GM12873 (cell line): ENCODE measurements around the gene ZNF800.

Experiments
- TF ChIP-seq, protein P1 (sequence below): IDR thresholded peaks from 2 replicates; pipeline ENCODE4 v1.5.1; 2012; ENCODE audit warnings: low read depth, mild to moderate bottlenecking, moderate library complexity, low read length, control low read depth; ENCODE audit not compliant: insufficient read depth; ENCODE audit errors: missing control alignments

The ZNF800 gene

DNA sequence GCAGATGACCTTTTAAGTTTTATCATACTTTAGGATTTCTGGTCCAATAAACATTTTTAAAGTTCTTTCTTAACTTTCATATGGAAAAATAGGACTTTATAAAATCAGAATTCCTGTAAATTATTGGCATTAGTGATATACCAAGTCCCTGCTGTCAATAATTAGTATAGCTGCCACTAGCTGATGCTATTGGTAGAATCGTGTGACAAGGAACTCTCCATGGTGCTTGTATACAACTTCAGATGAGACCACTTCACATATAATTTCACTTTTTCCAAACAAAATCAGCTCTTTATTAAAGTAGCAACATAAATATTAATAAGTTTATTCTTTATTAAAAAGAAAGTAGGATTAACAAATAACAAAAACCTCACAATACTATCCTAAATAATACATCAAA, 49.9 kb downstream of the ZNF800 start:
- TF ChIP-seq, protein P1, sequence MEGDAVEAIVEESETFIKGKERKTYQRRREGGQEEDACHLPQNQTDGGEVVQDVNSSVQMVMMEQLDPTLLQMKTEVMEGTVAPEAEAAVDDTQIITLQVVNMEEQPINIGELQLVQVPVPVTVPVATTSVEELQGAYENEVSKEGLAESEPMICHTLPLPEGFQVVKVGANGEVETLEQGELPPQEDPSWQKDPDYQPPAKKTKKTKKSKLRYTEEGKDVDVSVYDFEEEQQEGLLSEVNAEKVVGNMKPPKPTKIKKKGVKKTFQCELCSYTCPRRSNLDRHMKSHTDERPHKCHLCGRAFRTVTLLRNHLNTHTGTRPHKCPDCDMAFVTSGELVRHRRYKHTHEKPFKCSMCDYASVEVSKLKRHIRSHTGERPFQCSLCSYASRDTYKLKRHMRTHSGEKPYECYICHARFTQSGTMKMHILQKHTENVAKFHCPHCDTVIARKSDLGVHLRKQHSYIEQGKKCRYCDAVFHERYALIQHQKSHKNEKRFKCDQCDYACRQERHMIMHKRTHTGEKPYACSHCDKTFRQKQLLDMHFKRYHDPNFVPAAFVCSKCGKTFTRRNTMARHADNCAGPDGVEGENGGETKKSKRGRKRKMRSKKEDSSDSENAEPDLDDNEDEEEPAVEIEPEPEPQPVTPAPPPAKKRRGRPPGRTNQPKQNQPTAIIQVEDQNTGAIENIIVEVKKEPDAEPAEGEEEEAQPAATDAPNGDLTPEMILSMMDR = no peak

DNA sequence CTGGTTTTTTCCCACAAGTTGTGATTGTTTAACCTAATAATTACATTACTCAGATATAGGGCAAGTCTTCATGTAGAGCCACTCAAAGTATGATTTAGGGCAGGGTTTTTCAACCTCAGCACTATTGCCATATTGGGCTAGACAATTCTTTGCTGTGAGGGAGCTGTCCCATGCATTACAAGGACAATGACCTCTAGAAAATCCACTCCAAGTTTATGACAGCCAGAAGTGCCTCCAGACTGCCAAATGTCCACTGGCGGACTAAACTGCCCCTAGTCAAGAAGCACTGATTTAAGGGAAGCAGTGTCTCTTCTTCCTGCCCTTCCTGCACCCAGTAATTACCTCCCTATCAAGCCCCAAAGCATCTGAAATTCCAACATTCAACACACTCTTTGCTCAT, 54.4 kb downstream of the ZNF800 start:
- TF ChIP-seq, protein P1 = no peak

DNA sequence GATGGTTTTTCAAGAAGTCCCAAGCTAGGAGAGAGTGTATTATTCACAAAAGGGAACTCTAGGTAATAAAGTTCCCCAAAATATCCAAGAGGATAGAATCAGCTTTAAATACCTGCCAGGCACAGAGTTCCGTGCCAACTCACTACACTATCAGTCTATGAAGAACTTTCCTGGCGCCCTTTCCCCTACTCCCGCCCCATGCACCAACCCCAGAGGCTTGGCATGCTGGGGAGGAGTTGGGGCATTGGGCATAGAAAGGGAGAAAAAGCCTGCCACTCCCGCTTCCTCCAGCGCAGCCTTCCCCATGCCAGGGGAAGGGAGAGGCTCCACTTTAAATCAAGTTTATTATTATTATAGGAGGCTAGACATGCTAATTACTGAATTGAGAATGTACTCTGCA, 54.9 kb downstream of the ZNF800 start:
- TF ChIP-seq, protein P1 = no peak

DNA sequence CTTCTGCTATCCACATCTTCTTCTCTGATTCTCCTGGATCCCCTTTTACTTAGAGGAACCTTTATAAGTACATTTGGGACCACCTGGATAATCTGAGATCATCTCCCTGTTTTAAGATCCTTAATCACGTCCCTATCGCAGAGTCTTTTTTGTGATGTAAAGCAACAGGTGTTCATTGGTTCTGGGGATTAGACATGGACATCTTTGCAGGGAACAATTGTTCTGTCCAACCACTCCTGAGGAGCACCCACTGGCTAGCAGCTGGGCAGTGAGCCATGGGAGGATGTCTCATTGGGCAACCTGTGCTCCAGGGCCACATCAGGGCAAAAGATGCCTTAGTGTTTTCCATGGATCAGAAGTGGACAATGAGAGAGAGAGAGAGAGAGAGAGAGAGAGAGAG, 56.0 kb downstream of the ZNF800 start:
- TF ChIP-seq, protein P1 = no peak

DNA sequence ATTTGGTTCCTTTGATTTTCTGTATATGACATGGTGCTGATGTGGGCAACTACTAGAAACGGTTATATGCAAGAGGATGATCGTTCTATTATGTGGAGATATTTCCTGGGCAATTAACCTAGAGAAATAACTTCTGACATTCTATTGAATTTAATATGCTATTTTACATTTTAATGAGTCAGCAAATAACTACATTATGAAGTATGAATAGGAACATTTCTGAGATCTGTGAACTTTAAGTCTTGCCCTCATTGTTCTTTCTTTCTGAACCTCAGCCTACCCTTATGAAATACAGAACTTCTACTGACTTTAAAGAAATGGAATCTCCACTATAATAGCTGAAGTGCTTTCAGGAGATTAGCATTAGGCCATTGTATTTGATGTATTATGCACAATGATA, 59.6 kb downstream of the ZNF800 start:
- TF ChIP-seq, protein P1 = no peak

DNA sequence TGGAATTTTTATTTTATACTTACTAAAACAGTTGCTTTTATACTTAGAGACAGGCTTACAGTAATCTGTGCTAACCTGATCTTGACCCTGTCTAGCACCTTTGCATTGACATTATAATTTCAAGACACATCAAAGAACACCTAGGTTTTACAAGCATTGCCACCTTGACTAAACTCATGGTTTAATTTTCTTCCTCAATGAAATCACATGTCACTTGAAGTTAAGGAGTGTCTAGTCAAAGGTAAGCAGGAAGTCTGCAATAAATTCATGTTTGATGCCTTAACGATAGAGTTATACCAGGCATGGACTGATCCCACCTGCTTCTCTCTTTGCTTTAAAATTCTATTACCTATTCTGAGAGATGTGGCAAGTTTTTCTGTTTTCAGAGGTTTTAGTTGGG, 62.4 kb downstream of the ZNF800 start:
- TF ChIP-seq, protein P1 = no peak

DNA sequence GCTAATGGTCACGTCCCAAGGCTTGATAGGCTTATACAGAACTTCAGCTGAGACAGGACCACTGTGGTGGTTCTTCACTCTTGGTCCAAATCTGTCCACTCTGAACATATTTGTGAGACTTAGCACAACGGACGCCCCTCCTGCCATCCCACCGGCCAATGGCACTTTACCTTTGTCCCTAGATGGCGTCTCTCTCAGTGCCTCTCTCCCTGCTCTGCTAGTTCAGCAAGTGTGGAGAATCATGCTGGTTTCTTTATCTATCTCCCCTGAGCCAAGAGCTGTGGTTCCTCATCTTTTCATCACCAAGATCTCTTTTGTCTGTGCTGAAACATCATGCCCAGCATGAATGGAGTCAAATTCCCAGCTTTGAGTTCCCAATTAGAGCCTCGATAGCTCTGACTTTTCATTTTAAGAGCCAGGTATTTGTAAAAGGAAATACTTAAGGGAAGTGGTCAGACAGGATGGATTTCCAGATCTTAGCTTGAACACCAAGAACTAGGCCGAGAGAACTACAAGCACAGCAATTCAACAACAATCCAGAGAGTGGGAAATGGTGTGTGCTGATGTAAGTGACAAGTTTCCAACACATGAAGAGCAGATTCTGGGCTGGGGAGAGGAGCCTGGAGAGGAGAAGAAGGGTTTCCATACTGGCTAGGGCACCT, 69.5 kb downstream of the ZNF800 start:
- TF ChIP-seq, protein P1 = no peak
